M059J (cell line): ENCODE measurements around the gene CLGN. TPM values are rescaled to one million over a fixed set of nuclear protein-coding genes. Genes with fewer than 3 reads are reported as not detected.
"Not testable (repeated sequence)": the region's sequence is repeated elsewhere in the genome, so short reads cannot be mapped to it uniquely, and the experiment has no call there.

Source experiments
- DNase-seq: peaks from one replicate; pipeline ENCODE4 v3.0.0-alpha.2; 2012; ENCODE audit warnings: low read depth
- total RNA-seq: library from RNA; depleted of rRNA; stranded (reverse); fragments of >200 nt; shearing (Covaris generic); gene quantifications from 2 replicates; pipeline ENCODE4 v1.2.3, GENCODE V29; 2014; rRNA removed

The CLGN gene, protein sequence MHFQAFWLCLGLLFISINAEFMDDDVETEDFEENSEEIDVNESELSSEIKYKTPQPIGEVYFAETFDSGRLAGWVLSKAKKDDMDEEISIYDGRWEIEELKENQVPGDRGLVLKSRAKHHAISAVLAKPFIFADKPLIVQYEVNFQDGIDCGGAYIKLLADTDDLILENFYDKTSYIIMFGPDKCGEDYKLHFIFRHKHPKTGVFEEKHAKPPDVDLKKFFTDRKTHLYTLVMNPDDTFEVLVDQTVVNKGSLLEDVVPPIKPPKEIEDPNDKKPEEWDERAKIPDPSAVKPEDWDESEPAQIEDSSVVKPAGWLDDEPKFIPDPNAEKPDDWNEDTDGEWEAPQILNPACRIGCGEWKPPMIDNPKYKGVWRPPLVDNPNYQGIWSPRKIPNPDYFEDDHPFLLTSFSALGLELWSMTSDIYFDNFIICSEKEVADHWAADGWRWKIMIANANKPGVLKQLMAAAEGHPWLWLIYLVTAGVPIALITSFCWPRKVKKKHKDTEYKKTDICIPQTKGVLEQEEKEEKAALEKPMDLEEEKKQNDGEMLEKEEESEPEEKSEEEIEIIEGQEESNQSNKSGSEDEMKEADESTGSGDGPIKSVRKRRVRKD
- total RNA-seq = 3.8 and 7.4 TPM in 2 replicates

DNA sequence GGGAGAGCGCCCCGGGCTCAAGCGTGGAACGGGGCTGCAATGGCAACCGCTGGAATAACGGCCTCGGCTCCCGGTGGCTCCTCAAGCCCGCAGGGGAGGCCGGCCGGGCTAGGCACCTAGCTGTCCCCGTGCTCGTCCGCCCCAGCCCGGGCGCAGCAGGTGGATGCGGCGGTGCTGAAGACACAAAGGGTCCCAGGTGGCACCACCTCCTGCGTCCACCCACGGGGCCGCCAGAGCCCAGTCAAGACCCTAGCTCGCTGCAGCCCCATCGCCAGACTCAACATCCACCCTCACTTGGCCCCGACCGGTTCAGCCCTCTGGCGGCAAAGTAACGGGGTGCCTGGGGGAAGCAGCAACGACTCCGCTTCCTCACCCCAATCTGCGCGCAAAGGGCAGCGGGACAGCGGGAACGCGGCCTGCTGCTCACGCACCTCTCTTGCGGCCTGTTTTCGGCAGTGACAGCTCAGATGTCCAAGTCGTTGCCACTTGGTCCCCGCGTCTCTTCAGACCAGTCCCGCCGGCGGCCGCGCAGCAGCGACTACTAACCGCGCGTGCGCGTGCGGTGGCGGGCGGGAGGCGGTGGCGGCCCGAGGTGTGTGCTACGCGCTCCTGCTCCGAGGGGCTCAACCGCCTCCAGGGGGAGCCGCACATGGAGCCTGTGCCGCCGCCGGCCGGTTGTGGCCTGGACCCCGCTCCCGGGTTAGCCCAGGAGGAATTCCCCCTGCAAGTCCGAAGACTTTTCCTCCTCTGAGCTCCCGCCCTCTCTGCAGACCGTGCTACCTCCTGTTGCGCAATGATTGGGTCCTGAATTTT lies at the start of gene CLGN:
Gene CLGN, minus strand, starts transcription at position 543 of the 813 bp plus-strand sequence. CDS start 14,570 bp downstream, outside the sequence.
- peak; percentile 55 for DNase-seq

DNA sequence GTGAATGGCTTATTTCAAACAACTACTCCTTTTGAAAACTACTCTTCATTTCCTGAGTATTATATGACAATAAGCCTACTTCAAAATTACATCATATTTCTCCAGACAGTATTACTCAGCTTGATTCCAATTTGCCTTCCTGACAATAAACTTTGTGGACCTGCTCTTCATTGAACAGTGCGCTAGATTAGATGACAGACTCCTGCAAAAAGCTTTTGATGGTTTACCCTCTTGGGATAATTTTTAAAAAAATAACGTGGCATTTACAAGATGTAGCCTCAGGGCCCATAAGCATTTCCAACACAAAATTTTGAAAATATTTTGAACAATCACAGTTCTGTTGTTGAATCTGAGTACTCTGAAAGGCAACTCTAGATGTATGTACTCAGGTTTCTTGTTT lies 44.7 kb upstream of the CLGN start:
- DNase-seq = no peak

DNA sequence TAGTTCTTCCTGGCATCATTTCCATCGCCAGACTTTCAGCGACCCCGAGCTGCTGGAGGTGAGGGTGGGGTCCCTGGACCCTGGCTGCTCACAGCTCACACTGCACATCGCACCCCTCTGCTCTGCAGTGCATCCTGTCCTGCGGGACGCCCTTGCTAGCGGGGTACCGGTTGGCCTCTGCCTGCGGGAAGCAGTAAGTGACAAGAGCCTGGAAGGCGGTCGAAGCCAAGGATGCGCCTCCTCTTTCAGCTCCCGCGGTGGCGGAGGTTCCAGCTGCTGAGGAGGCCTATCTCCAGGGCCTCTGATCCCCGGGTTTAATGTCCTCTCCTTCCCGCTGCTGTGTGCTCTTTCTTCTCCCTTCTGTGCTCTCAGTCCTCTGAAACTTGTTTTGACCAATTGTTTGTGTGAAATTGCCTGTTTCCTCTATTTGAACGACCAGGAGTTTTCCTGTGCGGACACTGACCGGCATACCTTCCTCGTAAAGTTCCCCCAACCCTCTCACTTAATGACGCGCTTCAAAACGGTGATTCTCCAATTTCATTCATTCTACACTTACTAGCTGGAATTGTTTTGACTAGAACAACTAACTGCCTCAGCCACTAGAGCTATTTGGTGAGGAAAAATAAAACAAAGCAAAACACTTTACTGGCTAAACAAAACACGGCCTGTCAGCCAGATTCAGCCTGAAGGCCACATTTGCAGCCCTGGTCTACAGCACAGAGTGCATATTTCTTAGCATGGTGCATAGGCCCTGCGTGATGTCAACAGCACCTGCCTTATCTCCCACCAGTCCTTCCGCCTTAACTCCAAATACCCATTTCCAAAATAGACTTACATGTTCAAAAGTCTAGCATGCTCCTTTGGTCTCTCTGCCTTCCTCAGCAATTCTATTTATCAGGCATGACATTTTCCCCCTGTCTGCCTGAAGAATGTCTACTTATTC lies 42.6 kb upstream of the CLGN start:
- no peak for DNase-seq

DNA sequence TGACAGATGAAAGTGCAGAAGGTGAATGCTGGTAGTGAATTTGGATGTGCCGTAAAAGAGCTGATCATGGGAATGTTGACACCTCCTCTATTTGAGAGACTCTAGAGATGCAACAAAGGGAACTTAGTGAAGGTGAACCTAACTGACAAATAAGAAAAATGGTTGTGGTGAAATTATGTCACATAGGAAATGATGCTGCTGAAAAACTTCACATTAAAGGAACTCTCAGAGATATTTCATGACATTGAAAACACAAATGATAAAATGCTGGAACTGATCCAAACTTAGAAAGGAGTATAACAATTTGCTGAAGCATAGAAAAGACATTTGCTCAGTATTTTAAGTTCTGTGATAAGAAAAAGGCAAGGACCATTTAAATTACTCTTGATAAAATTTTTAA lies 38.7 kb upstream of the CLGN start:
- DNase-seq = no peak

DNA sequence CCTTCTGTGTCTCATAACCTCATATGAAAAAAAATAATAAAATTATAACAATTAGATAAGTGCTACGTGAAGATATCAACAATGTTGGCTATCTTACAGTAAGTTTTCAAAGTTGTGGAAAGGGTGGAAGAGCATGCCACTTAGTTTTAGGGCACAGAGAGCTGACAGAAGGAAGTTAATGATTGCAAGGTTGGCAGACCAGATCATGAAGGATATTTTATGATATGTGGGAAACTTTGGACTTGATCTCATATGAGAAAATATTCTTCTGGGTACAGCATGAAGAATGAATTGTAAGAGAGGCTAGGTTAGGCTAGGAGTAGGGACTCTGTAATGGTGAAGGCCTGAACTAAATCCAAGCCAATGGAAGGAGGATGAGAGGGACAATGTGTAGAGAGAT lies 36.2 kb upstream of the CLGN start:
- no peak for DNase-seq

DNA sequence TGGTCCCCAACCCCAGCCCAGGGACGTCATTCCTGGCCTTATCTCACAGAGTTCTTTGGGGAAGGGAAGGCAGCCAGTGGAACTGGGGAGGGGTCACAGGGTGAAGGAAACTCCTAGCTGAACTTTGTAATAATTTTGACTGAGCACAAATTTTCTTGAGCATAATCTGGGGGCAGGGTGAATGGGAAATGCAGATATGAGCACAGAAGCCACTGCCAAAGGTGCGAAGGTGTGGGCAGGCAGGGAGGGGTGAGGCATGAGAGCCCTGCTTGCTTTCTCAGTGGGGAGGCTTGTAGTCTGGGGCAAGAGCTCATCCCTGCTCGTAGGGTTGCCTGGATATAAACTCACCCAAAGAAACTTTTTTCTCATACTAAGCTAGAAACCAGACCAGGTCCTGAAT lies 35.7 kb upstream of the CLGN start:
- no peak for DNase-seq

DNA sequence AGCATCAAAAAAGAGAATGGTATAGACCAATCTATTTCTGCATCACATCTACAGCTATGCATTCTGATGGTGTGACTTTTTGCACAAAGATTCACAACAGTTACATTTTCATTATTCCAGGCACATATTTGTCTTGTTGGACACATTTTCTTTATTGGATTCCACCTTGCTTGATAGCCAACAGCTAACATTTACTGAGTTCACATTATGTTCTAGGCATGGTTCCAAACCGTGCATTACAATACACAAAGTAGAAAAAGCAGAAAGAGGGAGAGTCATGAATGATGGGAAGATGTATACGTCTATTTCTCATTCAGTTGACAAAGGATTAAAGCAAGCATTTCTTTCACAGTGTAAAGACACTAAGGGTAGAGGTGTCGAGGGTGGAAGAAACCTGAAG lies 22.9 kb upstream of the CLGN start:
- DNase-seq = no peak

DNA sequence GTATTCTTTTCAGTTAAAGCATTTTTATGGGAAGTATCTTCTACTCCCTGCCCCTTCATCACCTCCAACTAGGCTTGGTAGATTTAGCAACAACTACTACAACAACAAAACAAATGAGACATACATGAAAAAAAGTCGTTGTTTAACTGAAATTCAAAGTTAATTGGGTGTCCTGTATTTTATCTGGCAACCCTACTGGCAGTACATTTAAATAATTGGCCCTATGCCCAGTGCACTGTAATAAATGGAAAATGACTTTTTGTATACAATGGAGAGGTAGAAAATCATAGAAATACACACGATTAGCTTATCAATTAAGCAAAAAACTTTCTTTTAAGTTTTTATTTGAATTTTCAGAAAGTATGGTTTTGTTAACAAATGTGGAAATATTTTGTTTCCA lies 21.4 kb upstream of the CLGN start:
- peak; percentile 28 for DNase-seq

DNA sequence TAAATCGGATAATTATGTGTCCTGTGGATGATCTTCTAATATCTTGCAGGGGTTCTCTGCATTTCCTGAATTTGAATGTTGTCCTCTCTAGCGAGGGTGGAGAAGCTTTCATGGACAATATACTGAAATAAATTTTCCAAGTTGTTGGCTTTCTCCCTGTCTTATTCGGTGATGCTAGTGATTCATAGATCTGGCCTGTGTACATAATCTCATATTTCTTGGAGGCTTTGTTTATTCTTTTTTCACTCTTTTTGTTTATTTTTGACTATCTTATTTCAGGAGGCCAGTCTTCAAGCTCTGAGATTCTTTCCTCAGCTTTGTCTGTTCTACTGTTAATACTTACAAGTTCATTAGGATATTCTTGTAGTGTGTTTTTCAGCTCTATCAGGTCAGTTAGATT lies 20.7 kb upstream of the CLGN start:
- DNase-seq = peak; percentile 6

DNA sequence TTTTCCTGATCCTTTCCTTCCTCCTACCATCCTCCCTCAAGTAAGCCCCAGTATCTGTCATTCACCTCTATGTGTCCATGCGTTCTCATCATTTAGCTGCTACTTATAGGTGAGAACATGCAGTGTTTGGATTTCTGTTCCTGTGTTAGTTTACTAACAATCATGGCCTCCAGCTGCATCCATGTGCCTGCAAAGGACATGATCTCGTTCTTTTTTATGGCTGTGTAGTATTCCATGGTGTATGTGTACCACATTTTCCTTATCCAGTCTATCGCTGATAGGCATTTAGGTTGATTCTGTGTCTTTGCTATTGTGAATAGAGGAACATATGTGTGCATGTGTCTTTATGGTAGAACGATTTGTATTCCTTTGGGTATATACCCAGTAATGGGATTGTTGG lies 16.9 kb upstream of the CLGN start:
- DNase-seq = not testable (repeated sequence)

DNA sequence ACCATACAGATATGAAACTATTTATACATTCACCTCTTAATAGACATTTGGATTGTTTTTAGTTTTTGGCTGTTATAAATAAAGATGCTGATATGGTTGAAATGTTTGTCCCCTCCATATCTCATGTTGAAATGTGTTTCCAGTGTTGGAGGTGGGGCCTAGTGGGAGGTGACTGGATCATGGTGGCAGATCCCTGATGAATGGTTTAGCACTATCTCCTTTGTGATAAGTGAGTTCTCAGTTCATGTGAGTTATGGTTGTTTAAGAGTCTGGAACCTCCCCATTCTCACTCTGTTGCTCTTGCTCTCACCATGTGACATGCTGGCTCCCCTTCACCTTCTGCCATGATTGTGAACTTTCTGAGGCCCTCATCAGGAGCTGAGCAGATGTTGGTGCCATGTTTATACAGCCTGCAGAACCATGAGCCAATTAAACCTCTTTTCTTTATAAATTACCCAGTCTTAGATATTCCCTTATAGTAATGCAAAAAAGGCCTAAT lies 12.2 kb upstream of the CLGN start:
- no peak for DNase-seq

DNA sequence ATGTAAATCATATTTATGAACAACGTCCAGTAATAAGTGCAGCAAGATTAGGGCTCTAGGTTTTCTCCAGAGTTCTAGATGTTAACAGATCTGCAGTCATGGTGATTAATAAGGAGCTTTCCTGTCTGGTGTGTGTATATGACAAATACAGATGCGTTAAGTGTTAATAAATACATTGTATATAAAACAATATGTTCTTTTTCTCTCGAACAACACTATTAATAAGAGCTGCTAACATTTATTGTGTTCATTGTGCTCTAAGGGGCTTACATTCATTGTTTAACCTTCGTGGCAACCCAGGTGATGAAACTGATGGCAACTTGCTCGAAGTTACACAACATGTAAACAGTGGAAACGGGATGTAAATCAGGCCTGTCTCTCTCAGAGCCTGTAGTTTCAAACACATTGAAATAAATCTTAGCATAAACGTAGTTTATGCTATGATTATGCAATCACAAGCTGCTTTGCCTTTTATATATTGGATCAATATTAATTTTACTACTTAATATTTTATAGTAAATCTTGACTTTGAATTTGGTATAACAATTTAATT lies 547 bp upstream of the CLGN start:
- no peak for DNase-seq

DNA sequence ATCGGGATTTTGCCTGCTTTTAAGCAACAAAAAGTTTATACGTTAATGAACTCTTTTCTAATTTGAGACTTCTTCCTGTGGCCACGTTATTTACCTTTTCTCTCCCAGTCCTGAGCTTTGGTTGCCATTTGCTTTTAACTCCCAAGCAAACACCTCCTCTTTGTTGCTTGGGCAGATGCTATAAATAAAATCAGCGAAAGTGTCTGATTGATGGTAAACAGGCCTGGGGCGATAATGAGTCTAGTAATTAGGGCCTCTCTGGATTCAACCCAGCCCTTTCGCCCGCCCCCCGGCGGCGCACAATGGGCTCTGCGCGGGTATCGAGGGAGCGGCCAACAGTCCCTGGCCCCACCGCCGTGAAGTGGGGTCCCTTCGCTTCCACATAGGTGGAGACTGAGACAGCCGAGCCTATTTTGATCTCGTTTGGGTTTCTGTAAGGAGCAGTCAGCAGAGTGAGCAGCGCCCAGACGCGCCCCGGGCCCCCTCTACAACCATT lies 790 bp downstream of the CLGN start:
- no peak for DNase-seq

DNA sequence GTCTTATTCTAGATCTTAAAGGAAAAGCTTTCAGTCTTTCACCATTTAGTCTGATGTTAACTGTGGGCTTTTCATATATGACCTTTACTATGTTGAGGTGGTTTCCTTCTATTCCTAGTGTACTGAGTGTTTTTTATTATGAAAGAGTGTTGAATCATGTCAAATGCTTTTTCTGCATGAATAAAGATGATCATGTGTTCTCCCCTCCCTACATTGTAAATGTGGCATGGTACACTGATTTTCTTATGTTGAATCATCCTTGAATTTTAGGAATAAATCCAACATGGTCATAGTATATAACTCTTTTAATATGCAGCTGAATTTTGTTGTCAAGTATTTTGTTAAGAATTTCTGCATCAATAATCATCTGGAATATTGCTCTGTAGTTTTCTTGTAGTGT lies 4.3 kb downstream of the CLGN start:
- peak; percentile 19 for DNase-seq

DNA sequence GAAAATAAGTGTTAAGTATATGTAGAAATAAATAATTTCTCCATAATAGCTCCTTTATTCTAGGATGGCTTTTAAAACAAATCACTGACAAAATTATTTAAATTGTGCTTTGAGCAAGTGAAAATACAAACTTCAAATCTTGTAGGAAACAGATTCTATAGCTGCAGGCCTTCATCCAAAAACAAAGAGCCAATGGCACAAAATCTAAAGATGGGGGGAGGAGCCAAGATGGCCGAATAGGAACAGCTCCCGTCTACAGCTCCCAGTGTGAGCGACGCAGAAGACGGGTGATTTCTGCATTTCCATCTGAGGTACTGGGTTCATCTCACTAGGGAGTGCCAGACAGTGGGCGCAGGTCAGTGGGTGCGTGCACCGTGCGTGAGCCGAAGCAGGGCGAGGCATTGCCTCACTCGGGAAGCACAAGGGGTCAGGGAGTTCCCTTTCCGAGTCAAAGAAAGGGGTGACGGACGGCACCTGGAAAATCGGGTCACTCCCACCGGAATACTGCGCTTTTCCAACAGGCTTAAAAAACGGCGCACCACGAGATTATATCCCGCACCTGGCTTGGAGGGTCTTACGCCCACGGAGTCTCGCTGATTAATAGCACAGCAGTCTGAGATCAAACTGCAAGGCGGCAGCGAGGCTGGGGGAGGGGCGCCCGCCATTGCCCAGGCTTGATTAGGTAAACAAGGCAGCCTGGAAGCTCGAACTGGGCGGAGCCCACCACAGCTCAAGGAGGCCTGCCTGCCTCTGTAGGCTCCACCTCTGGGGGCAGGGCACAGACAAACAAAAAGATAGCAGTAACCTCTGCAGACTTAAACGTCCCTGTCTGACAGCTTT lies 14.1 kb downstream of the CLGN start:
- DNase-seq = not testable (repeated sequence)

DNA sequence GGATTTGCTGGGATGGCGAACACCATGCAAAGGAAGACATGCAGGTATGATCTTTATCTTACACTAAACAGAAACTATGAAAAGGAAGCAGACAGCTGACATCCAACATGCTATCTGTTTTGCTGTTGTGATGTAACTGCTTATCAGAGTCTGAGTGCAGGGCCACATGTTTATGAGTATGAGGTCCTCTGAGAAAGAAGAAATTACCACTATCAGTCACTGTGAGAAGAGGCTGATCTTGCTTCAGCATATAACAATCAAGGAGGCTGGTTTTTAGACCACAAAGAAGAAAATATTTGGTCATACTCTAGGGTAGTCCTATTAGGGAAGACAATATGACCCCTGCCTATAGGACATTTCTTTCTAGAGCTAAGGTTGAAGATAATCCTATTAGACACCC lies 18.5 kb downstream of the CLGN start:
- DNase-seq = no peak

DNA sequence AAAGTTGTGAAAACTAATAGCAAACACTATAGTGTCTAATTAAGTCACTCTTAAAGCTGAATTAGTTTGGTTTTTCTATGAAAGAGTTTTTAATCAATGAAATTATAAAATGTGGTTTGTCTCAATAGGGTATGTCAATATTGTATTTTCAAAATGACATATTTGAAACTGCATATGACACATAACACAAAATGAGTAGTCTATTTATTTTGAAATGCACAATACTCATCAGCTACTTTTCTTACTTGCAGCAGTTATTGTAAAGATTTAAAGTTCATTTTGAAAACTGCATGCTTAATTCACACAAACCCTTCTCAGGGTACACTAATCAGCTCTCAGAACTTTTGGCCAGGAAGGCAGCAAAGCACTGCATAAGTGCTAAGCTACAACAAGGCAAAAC lies 21.2 kb downstream of the CLGN start:
- DNase-seq = no peak

DNA sequence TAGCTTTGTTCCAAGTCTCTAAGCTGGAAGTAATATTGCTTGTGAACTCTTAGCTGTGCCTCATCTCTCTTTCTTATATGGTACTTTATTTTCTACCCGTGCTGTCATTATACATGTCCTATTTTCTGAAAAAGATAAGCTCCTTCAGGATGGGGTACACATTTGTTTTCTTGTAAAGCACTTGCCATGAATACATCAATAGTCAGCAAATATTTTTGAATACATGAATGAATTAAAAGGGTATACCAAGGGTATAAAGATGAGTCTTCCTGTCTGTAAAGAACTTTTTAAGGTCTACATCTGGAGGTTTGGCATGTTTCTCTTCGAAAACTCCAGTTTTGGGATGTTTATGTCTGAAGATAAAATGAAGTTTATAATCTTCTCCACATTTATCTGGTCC lies 27.3 kb downstream of the CLGN start:
- no peak for DNase-seq

DNA sequence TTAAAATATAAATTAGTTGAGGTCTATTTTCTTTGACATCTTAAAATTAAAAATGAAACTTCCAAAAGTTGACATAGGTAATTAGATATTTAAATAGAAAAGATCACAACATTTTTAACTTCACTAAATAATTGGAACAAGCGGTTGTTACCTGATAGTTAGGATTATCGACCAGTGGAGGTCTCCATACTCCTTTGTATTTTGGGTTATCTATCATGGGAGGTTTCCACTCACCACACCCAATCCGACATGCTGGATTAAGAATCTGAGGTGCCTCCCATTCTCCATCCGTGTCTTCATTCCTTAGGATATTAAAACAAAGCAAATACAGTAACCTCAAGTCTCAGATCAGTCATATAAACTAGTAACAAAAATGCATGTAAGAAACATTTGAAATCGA lies 31.8 kb downstream of the CLGN start:
- peak; percentile 1 for DNase-seq

DNA sequence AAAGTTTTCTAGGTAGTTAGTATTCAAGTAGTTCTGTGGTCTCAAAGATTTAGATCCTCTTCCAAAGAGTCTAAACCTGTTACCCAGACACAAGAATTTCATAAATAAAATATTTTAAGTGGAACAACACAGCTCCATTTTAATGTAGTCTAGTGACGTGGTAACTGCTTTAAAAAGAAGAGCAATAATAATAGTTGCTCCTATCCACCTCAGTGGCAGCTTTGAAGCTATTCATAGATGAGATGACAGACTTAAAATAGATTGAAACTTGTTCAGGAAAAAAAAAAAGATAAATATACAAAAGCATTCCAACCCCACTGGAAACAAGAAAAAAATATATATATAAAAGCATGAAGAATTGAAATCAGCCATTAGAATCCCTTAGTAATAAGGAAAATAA lies 39.4 kb downstream of the CLGN start:
- DNase-seq = no peak
